ENCODE results near the gene MMP17. TPM values are rescaled to one million over a fixed set of nuclear protein-coding genes. Genes with fewer than 3 reads are reported as not detected.
"Not testable (repeated sequence)": the region's sequence is repeated elsewhere in the genome, so short reads cannot be mapped to it uniquely, and the experiment has no call there.

MMP17 gene
- total RNA-seq, 1 donor from 2014 or later, result 4.7 TPM

DNA sequence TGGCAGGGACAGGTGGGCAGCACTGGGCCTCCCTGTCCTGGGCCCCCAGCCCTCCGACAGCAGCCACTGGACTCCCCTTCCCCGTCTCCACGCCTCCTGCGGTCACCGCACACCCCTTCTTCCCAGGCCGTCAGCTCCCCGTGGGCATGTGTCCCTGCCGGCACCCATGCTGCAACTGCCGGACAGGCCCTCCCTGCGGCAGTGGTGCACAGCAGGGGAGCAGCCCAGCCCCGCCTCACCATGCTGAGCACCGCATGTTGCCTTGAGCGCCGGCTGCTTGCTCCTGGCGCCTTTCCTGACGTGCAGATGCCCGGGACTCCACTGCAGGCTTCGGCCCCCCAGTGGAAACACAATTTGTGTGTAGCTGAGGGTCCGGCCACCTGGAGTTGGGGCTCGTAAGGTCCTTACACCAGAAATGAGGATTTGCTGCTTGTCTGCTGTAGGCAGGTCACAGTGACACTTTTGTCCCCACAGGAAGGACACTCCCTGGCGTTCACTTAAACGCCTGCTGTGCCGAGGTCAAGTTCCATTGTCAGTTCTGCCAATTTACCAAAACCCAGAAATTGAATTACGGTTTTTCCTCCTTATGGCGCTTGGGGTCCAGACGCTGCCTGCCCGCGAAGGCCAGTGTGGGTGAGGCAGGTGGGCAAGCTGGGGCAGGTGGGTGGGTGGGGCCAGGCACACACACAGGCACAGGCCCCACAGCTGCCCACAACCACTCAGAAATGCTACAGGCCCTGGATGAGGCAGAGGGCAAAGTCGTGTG is 28.2 kb upstream of the MMP17 start:
- DNase-seq (ENCODE audit: low spot score), result no peak

DNA sequence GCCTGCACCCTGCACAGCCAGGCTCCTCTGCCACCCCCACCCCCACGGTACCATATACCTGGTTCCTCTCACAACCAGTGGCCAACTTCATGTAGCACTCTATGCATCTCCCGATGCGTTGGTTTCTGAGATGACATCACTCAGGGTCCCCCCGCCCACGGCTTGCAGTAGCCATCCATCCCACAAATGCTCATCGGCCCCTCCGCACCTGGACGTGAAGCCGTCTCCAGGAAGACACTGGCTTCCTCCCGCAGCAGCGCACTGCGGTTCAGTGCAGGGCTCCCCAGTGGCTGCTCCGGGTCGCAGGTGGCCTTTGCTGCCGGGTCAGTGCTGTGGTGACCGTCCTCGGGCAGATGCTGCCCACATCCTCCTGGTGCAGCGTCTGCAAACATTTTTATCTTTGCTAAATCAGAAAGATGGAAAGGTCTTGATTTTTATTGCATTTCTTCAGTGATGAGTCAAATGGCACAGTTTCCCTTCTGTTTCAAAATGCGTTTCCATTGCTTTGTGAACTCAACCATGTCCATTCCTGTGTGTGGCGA is 27.5 kb upstream of the MMP17 start:
- DNase-seq (ENCODE audit: low spot score), result no peak

DNA sequence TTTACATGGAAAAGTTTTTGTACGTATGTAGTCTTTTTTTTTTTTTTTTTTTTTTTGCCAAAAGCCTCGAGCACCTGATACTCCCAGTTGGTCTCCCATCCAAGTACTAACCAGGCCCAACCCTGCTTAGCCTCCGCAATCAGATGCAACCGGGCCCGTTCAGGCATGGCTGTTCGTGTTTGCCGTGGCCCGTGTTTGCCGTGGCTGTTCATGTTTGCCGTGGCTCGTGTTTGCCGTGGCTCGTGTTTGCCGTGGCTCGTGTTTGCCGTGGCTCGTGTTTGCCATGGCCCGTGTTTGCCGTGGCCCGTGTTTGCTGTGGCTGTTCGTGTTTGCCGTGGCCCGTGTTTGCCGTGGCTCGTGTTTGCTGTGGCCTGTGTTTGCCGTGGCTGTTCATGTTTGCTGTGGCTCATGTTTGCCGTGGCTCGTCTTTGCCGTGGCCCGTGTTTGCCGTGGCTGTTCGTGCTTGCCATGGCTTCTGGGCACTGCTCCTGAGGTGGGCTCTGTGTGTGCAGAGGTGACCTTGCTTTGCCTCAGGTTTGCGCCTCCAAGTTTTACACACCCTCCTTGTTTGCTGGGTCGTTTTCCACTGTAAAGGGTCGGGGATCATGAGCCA is 26.8 kb upstream of the MMP17 start:
- no peak for DNase-seq (ENCODE audit: low spot score)

DNA sequence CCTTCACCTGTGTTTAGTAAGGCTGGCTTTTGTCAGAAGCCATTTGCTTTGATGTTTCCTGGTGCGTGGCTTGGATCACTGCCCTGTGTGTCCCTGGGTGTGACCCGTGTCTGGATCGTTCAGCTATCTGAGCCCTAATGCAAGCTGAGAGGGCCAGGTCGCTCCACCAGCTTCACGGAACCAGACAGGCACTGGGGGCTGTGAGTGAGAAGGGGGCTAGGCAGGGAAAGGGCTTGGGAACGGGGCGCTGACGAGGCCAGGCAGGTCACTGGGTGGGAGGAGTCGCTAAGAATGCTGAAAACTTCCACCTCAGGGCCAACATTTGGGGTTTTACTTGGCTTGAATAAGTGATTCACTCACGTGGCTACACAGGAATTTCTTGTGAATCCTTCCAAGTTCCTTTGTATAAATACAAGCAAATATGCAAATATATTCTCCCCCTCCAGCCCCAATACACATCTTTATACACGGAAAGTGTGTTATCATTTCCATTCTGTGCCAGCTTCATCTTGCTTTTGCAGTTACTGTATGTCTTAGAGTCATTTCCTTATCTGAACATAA is 24.2 kb upstream of the MMP17 start:
- DNase-seq (ENCODE audit: low spot score), result no peak

DNA sequence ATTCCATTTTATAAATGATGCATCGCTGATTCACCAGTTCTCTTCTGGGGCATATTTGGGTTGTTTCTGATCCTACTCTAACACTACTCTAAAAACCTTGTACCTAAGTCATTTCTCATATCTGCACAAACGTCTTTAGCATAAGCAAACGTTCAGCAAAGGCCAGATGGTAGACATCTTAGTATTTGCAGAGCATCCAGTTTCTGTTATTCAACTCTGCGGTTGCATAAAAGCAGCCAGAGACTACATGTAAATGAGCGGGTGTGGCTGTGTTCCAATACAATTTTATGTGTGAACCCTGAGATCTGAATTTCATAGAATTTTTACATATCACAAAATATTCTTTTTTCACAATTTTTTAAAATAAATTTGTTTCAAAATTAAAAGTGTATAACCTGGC is 22.8 kb upstream of the MMP17 start:
- DNase-seq (ENCODE audit: low spot score), result no peak

DNA sequence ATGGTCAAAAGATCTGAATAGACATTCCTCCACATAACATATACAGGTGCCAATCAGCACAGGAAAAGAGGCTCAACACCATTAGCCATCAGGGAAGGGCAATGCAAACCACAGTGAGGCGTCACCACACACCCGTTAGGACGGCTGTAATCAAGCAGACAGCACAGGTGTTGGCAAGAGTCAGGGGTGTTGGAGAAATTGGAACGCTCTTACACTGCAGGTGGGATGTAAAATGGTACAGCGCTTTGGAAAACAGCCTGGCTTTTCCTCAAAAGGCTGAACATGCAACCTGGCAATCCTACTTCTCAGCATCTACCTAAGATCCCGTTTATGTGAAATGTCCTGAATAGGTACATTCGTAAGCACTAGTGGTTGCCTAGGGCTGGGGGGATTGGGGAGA is 21.5 kb upstream of the MMP17 start:
- no peak for DNase-seq (ENCODE audit: low spot score)

DNA sequence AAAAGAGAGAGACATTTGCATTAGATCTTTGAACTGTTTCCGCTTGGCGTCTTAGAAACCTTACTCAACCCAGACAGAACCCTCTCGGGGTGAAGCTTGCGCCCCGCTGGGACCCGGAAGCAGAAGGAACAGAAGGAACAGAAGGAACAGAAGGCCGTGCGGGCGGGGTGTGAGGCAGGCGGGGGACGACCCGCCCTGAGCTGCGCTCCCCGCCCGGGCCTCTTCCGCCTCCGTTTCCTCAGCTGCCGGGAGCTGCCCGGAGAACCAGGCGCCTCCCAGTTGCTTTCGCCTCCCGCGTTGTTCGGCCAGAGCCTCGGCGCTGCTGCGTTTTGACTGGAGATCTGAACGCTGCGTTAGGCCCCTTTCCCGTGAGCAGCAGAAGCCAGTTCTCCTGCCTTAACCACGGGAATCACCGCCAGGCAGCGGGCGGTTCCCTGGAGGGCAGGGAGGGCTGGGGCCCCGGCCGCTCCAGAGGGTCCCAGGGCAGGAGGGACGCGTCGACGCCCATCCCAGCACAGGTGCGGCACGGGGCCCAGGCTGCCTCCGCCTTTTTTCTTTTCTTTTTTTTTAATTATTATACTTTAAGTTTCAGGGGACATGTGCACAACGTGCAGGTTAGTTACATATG is 19.3 kb upstream of the MMP17 start:
- DNase-seq (ENCODE audit: low spot score), result no peak

DNA sequence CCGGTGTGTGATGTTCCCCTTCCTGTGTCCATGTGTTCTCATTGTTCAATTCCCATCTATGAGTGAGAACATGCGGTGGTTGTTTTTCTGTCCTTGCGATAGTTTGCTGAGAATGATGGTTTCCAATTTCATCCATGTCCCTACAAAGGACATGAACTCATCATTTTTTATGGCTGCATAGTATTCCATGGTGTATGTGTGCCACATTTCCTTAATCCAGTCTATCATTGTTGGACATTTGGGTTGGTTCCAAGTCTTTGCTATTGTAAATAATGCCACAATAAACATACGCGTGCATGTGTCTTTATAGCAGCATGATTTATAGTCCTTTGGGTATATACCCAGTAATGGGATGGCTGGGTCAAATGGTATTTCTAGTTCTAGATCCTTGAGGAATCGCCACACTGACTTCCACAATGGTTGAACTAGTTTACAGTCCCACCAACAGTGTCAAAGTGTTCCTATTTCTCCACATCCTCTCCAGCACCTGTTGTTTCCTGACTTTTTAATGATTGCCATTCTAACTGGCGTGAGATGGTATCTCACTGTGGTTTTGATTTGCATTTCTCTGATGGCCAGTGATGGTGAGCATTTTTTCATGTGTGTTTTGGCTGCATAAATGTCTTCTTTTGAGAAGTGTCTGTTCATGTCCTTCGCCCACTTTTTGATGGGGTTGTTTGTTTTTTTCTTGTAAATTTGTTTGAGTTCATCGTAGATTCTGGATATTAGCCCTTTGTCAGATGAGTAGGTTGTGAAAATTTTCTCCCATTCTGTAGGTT is 18.5 kb upstream of the MMP17 start:
- DNase-seq (ENCODE audit: low spot score), result not testable (repeated sequence)

DNA sequence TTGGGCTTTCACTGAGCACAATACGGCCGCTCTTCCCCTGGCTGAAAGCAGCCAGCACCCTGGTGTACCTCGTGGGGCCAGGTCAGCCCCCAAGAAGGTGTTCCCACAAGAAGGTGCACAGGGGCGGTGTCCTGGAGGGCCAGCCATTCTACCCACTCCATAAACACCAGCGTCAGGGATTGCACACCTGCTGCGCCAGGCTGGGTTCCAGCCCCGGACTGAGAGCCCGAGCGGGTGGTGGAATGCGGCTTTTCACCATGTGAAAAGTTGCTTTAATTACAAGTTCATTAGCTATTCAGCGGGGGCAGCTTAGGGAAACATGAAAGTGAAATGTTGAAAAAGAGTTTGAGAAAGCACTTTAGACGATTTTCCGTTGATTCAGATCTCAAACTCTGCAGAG is 17.5 kb upstream of the MMP17 start:
- no peak for DNase-seq (ENCODE audit: low spot score)

DNA sequence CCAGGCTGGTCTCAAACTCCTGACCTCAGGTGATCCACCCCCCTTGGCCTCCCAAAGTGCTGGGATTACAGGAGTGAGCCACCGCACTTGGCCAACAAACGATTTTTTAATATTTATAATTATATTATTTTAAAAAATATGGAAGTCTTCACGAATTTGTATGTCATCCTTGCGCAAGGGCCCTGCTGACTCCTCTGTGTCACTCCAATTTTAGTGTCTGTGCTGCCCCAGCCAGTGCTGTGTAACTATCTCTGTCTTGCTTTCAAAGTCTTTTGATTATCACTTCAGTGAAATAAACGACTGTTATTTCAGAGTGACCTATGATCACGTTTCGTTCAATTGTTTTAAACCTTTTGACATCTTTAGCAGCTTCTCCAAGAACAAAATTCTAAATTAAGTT is 13.1 kb upstream of the MMP17 start:
- DNase-seq (ENCODE audit: low spot score), result no peak

DNA sequence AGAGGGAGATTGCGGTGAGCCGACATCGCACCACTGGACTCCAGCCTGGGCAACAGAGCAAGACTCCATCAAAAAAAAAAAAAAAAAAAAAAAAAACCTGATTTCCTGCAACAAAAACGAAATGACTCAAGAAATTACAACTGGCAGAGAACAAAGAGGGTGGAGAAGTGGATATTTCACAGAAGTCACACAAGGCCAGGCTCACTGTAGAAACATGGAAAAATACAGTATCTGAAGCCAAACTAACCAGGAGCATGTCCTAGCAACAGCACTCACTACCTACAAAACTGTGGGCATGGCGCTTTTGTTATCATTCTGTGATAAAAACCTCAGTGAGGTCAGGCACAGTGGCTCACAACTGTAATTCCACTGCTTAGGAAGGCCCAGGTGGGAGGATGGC is 11.7 kb upstream of the MMP17 start:
- no peak for DNase-seq (ENCODE audit: low spot score)

DNA sequence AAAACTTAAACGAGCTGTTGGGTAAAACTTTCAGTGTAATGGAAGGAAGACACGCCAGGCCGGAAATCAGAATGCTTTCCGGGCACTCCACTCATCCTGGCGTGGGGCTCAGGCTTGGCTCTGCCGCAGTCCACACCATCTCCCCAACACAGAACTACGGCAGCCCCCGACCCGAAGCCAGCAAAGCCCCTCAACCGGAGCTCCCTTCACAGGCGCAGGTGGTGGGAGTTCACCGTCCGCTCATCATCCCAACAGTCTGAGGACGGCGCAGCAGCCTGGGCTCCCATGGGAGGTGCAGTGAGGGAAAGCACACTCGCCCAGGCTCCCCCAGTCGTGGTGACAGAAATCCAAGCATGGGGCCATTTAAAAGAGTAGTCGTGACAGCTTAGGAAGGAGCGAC is 11.0 kb upstream of the MMP17 start:
- no peak for DNase-seq (ENCODE audit: low spot score)

DNA sequence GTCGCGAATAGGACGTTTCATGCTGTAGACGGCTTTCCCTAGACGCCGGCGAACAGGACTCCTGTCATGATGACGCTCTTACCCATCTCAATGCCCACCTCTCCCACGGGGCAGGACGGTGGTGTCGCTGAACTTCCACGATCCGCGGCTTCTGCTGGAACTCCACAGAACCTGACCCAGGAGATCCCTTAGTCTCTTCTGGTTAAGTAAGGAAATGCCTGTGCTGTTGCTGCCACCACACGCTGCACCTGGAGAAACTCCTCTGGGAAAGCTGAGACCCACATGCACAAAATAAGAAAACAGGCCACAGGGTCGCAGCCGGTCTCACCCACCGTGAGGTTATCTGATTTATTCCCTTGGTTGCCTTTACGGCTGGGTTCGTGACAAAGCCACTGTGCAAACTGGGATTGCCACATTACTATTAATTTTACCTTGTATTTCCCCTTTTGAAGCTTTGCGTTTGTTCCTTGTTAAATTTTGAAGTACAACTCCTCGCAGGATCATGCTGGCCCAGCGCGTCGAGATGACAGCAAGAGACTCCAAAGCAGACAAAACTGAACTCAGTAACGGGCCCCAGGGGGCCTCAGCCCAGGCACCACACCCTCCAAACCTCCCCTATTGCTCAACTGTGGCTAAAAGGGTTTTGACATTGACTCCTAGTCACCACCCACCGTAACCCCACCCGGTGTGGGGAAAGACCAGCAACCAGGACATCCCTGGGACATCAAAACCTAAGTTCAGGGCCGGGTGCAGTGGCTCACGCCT is 9.2 kb upstream of the MMP17 start:
- no peak for DNase-seq (ENCODE audit: low spot score)

DNA sequence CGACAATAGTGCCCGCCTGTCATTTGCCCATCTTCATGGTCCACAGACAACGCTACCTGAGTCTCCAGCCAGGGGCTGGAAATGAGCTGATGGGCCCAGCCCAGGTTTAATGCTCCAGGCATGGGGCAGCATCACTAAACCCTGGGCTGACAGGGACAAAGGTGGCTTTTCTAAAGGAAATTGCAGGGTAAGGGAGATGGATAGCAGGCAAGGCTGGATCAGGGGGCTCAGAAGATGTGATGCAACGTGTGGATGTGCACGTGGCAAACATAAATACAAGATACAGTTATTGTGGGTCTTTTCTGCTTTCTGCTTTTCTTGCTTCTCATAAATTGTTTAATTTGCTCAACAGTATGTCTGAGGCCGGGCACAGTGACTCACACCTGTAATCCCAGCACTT is 3.7 kb upstream of the MMP17 start:
- DNase-seq (ENCODE audit: low spot score), result no peak

DNA sequence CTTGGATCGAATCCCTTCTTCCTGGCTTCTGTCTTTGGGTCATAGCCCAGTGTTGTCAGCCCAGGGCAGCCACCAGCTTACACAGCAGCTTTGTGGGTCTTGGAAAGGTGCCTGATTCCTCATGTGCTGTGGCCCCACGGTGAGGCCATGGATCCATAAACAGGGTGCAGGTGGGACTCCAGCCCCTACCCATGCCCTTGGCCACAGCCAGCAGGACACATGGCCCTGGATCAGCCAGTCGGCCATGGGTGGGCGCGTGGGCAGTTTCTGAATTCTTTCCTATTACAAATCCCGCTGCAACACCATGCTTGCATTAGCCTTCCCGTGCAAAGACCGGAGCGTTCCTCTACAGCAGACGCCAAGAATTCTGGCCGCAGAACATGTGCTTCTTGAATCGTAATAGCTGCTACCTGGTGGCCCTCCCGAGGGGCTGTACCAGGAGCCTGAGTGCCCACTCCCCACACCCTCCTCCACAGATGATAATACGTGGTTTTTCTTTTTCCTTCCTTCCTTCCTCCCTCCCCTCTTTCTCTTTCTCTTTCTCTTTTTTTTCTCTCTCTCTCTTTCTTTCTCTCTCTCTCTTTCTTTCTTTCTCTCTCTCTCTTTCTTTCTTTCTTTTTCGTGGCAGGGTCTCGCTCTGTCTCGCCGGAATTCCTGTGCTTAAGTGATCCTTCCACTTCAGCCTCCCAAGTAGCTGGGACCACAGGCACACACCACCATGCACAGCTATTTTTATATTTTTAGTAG is 2.9 kb upstream of the MMP17 start:
- no peak for DNase-seq (ENCODE audit: low spot score)

DNA sequence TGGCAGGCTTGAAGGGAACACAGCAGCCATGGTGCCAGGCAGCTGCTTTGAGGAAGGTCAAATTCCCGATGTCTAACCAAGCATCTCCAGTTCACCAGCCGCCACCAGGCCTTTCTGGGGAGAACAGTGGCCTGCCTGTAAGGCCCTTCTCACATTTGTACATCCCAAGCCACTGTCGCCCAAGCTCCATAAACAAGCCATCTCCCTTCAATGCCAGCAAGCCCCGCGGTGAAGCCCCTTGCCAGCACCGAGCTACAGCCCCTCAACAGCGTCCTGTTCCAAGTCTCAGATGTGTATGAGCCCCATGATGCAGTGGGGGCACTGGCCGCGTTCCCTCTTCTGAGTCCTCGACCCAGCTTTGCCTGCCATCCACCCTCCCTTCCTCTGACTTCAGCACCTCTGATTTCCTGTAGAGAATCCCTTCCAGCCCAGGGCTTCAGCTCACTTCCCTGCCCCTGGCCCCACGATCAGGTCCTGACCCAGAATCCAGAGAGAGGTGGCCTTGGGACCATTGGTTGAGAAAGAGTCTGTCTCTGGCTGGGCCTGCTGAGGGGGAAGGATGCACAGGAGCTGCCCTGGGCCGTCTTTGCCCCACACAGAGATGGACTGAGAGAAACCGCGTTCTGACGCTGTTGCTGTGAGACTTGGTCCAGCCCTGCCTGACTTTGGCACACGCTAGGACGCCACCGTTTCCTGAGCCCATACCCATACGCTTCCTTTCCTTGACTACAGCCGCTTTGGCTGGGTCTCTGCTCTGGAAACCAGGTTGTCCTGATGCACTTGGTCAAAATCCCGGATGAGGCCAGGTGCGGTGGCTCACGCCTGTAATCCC is 1.9 kb upstream of the MMP17 start:
- no peak for DNase-seq (ENCODE audit: low spot score)

DNA sequence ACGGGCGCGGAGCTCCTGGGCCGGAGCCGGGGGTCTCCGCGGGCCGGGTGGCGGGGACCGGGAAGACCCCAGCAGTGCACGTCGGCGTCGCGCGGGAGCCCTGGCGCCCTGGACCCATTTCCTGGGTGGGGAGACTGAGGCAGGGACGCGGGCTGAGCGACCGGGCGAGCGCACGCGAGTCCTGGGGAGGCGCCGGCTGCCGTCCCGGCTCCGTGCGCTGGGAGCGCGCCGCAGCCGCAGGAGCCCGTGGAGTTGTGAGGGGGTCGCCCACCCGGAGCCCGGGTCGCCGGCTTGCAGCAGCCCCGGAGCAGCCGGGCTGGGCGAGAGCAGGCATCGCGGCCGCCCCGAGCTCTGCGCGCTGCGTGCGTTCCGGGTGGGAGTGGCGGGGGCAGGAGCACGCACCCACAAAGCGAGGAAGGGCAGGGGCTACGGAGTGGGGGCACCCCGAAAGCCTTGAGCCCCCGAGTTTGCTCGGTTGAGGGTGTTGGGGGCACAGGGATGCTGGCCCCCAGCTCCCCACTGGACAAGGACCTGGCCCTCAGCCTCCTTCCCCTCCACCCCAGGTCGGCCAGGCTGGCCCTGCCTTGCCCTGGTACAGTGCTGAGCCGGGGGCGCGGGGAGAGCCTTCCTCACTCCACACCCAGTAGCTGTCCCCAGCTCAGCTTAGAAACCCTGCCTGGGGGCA is 620 bp downstream of the MMP17 start:
- no peak for DNase-seq (ENCODE audit: low spot score)

DNA sequence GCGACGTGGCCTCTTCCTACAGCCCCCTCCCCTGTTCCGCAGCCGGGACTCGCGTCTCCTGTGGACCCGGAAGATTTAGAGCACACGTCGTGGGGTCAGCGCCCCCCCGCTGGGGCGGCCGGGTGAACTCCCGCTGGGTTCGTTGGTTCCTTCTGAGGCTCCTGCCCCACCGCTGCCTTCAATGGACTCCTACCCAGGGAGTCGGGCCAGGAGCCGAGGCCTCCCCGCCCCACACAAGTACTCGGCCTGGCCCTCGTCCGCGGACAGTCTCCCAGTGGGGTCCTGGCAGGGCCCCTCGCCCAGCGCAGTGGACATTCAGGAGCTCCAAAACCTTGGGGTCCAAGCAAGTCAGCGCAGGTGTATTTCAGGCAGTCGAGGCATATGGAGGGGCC is 1.2 kb downstream of the MMP17 start:
- DNase-seq (ENCODE audit: low spot score), result no peak

All from mesenteric fat pad (tissue), 1 donor.